K562 (cell line): ENCODE data around the gene HUNK. TPM values are rescaled to one million over a fixed set of nuclear protein-coding genes. Genes with fewer than 3 reads are reported as not detected.

Source experiments
- ATAC-seq: fragments of 200-7000 bp; cut with Tn5 transposase; 3 replicates; pipeline ENCODE4 v1.9.1; 2020; ENCODE audit warnings: moderate library complexity
- BruUV-seq: library from RNA; stranded (reverse); fragments of 400-500 nt; replicated peaks from 2 replicates; lab custom pipeline; 2021; lab: Mats Ljungman, UMichigan
- CTCF ChIA-PET: fragments of 300-600 bp; formaldehyde crosslinking; extraction: SDS; loops from one replicate; lab custom pipeline; 2021; ENCODE audit warnings: low intra/inter-chr PET ratio; lab: Yijun Ruan, JAX
- POLR2A ChIA-PET: fragments of 300-600, 350-650 bp; sonication (Branson Sonifier 250); formaldehyde crosslinking; extraction: SDS; loops from one replicate; lab custom pipeline; 2021; ENCODE audit warnings: antibody characterized with exemption, inconsistent platforms; lab: Yijun Ruan, JAX
- DNase-seq, 4 experiments: peaks; one replicate each; pipeline versions ENCODE4 v3.0.0 to v3.0.0-alpha.2; 2011 to 2018; ENCODE audit warnings: low spot score in 3 of 4, mixed read lengths in 3 of 4; ENCODE audit errors: extremely low read depth in 1 of 4
- FAIRE-seq: peaks from 2 replicates; lab custom pipeline; 2011; peaks lifted over from hg19 to GRCh38; lab: Jason Lieb, UNC
- H2AFZ ChIP-seq: 2 replicates; pipeline ENCODE4 v1.6.0; 2011; ENCODE audit warnings: low read depth, low read length, control low read depth, inconsistent platforms
- H3K27ac ChIP-seq: fragments of 200-600 bp; 3 replicates; pipeline ENCODE4 v1.8.0; 2011; ENCODE audit warnings: low read depth, mild to moderate bottlenecking, control low read depth, inconsistent platforms, low read length, moderate library complexity, mixed read lengths; ENCODE audit errors: extremely low read depth
- H3K27me3 ChIP-seq, 2 experiments: fragments of 300-600 bp in 1 of 2; 2 replicates in 1 of 2; 3 replicates in 1 of 2; pipeline versions ENCODE4 v1.6.0 to v1.8.0; 2011; ENCODE audit warnings: inconsistent platforms in 2 of 2, low read length in 2 of 2, mild to moderate bottlenecking in 1 of 2, mixed read lengths in 1 of 2, moderate library complexity in 1 of 2; ENCODE audit not compliant: control insufficient read depth in 2 of 2, insufficient read depth in 2 of 2
- H3K36me3 ChIP-seq: fragments of 300-600 bp; 3 replicates; pipeline ENCODE4 v1.8.0; 2011; ENCODE audit warnings: mild to moderate bottlenecking, low read length, inconsistent platforms; ENCODE audit not compliant: control insufficient read depth, insufficient read depth
- H3K4me1 ChIP-seq, 2 experiments: fragments of 200-600 bp in 1 of 2; replicated peaks in 1 of 2; 2 replicates in 1 of 2; 3 replicates in 1 of 2; pipeline versions ENCODE4 v1.5.1 to v1.8.0; 2011; ENCODE audit warnings: inconsistent platforms in 2 of 2, low read length in 2 of 2, mild to moderate bottlenecking in 1 of 2, mixed read lengths in 1 of 2, moderate library complexity in 1 of 2; ENCODE audit not compliant: control insufficient read depth in 2 of 2, insufficient read depth in 2 of 2
- H3K4me2 ChIP-seq: 2 replicates; pipeline ENCODE4 v1.6.1; 2011; ENCODE audit warnings: low read length, control low read depth, inconsistent platforms, mixed read lengths; ENCODE audit not compliant: insufficient read depth
- H3K4me3 ChIP-seq: fragments of 200-600 bp; sonication (generic), shearing (Covaris generic); 2 replicates; pipeline ENCODE4 v1.5.1; 2016; ENCODE audit warnings: control low read depth, inconsistent platforms
- H3K79me2 ChIP-seq: fragments of 200-600 bp; 3 replicates; pipeline ENCODE4 v1.8.0; 2011; ENCODE audit warnings: low read length, inconsistent platforms; ENCODE audit not compliant: control insufficient read depth, insufficient read depth
- H3K9ac ChIP-seq, 2 experiments: 2 replicates each; pipeline versions ENCODE4 v1.6.0 to v1.6.1; 2011; ENCODE audit warnings: low read depth in 2 of 2, low read length in 2 of 2, control low read depth in 1 of 2, inconsistent platforms in 1 of 2, mild to moderate bottlenecking in 1 of 2, mixed read lengths in 1 of 2; ENCODE audit not compliant: insufficient read depth in 1 of 2
- H3K9me1 ChIP-seq: one replicate; pipeline ENCODE4 v1.6.0; 2011; ENCODE audit warnings: inconsistent platforms, mild to moderate bottlenecking, low read length, moderate library complexity; ENCODE audit not compliant: control insufficient read depth, insufficient read depth
- H3K9me3 ChIP-seq: replicated peaks from 2 replicates; pipeline ENCODE4 v1.5.1; 2011; ENCODE audit warnings: low read depth, low read length, inconsistent platforms; ENCODE audit not compliant: control insufficient read depth, insufficient read depth
- H4K20me1 ChIP-seq: replicated peaks from 2 replicates; pipeline ENCODE4 v1.6.1; 2011; ENCODE audit warnings: low read length, inconsistent platforms, mixed read lengths; ENCODE audit not compliant: control insufficient read depth, insufficient read depth
- ARID1B ChIP-seq: fragments of 450-650 bp; IDR thresholded peaks from 2 replicates; pipeline ENCODE4 v1.6.1; 2016; ENCODE audit warnings: antibody characterized with exemption, mild to moderate bottlenecking, inconsistent platforms
- NBN ChIP-seq: fragments of 450-650 bp; IDR thresholded peaks from 2 replicates; pipeline ENCODE4 v1.6.1; 2016; ENCODE audit warnings: low read depth, mild to moderate bottlenecking
- STAT5A ChIP-seq: IDR thresholded peaks from 2 replicates; pipeline ENCODE4 v1.6.1; 2012; ENCODE audit warnings: low read length, inconsistent platforms, borderline replicate concordance
- XRCC4 ChIP-seq: IDR thresholded peaks from one replicate; pipeline ENCODE4 v1.6.1; 2011; ENCODE audit not compliant: insufficient read depth, insufficient read length; ENCODE audit errors: extremely low read depth
- ZNF431 ChIP-seq: sonication (generic); formaldehyde crosslinking; IDR thresholded peaks from 2 replicates; pipeline ENCODE4 v1.8.0; 2022; ENCODE audit warnings: mild to moderate bottlenecking, missing genetic modification reagents
- WGBS: fragments of 100-300 bp; shearing (Covaris generic); methylation state at CpG from one replicate; pipeline ENCODE4 v1.1.6; 2016; ENCODE audit warnings: low coverage, mixed read lengths; ENCODE audit not compliant: insufficient coverage; ENCODE audit errors: missing lambda C conversion rate; 5-methylcytosine and 5-hydroxymethylcytosine counted together
- in situ Hi-C: fragments of 300-500 bp; cut with MboI; formaldehyde crosslinking; loops from 4 replicates; pipeline ENCODE4 v1.15.0; 2018; ENCODE audit warnings: inconsistent platforms, mixed read lengths
- intact Hi-C: fragments of 100-400 bp; cut with micrococcal nuclease; formaldehyde crosslinking; loops from 2 replicates; pipeline ENCODE4 v1.14.2; 2022
- polyA plus RNA-seq, 8 experiments: library from polyadenylated mRNA; depleted of rRNA in 4 of 8; stranded (reverse) in 5 of 8; unstranded in 3 of 8; fragments of >200 nt; fragmentation: Nextera tagmentation in 2 of 8; fragmentation: Illumina TruSeq in 1 of 8; extraction: Ambion mirVana in 2 of 8; extraction: Trizol in 1 of 8; gene quantifications; 2 replicates each; pipeline versions ENCODE4 v1.2.1 to v1.2.3, GENCODE V29; 2011 to 2014; ENCODE audit warnings: inconsistent platforms in 1 of 8, missing spikeins in 1 of 8
- total RNA-seq, 7 experiments: library from RNA; depleted of rRNA in 6 of 7; stranded (reverse); fragments of >200 nt in 6 of 7; fragmentation: Illumina TruSeq in 2 of 7; extraction: Trizol in 2 of 7; gene quantifications; 2 replicates each; pipeline versions ENCODE4 v1.2.1 to v1.2.3, GENCODE V29; 2011 to 2021; ENCODE audit warnings: low replicate concordance in 1 of 7
- TF ChIP-seq, protein P1 (sequence below): IDR thresholded peaks from 2 replicates; pipeline ENCODE4 v1.6.1; 2014; ENCODE audit warnings: antibody characterized with exemption
- TF ChIP-seq, protein P2 (sequence below): fragments of 450-650 bp; IDR thresholded peaks from 2 replicates; pipeline ENCODE4 v1.6.1; 2016; ENCODE audit warnings: low read depth
- TF ChIP-seq, protein P3 (sequence below): sonication (generic); formaldehyde crosslinking; IDR thresholded peaks from 2 replicates; pipeline ENCODE4 v1.8.1; 2023; ENCODE audit warnings: mild to moderate bottlenecking, missing genetic modification reagents

Gene HUNK
- total and polyA plus RNA-seq, 9 of the 15 experiments (the other 6 are each of a cell fraction or from before 2014, with no cell fraction given) = not detected

DNA sequence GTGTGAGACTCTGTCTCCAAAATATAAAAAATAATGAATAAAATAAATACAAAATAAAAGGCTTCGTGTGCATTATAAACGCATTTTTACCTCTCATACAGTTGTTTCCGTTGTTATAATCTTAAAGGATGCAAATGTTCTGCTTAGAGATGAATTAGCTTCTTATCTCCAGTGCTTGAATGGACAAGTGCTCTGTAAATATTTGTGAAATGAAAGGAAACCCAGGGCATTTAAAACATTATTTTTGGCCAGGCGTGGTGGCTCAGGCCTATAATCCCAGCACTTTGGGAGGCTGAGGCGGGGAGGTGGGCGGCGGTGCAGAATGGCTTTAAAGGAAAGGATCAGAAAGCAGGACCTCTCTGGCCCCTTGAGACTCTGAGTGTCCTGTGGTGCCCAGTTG, 94.5 kb downstream of the HUNK start:
- in situ Hi-C loops = no loop called here
- H3K9ac ChIP-seq = no peak overlapping the region
- H3K36me3 ChIP-seq = no peaks in the 10 kb centered on the region
- no TSS peak for BruUV-seq
- POLR2A ChIA-PET = interaction anchor here (0.6 kb wide), 1 partner anchor 251 kb away, joined by 3 read pairs; no protein-coding TSS in a partner anchor
- intact Hi-C loops = loop anchor here (10.0 kb wide), 1 partner anchor 63 kb away; no protein-coding TSS in a partner anchor
- H3K27me3 ChIP-seq = peaks cover 12 to 22% of the 10 kb centered on the region in 2 experiments
- no peak overlapping the region for H3K4me2 ChIP-seq
- no peak overlapping the region for H3K27ac ChIP-seq
- 0% methylated on average over 7 of the region's 7 CpGs for WGBS
- H3K9me1 ChIP-seq = no peaks in the 10 kb centered on the region
- H3K4me3 ChIP-seq = no peak overlapping the region
- H4K20me1 ChIP-seq = no peaks in the 10 kb centered on the region; the same call in 1 of the 2 replicates
- no peak for DNase-seq
- FAIRE-seq = no peak
- H3K79me2 ChIP-seq = no peaks in the 10 kb centered on the region
- no peak overlapping the region for H2AFZ ChIP-seq
- no peaks in the 10 kb centered on the region for H3K9me3 ChIP-seq
- CTCF ChIA-PET = no interaction called here
- ATAC-seq = no peak
- no peaks in the 10 kb centered on the region for H3K4me1 ChIP-seq
- TF ChIP-seq, protein P1, sequence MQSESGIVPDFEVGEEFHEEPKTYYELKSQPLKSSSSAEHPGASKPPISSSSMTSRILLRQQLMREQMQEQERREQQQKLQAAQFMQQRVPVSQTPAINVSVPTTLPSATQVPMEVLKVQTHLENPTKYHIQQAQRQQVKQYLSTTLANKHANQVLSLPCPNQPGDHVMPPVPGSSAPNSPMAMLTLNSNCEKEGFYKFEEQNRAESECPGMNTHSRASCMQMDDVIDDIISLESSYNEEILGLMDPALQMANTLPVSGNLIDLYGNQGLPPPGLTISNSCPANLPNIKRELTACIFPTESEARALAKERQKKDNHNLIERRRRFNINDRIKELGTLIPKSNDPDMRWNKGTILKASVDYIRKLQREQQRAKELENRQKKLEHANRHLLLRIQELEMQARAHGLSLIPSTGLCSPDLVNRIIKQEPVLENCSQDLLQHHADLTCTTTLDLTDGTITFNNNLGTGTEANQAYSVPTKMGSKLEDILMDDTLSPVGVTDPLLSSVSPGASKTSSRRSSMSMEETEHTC = no peak
- no peak for TF ChIP-seq ZNF431
- TF ChIP-seq XRCC4 = no peak
- no peak for TF ChIP-seq STAT5A
- no peak for TF ChIP-seq ARID1B
- TF ChIP-seq, protein P2, sequence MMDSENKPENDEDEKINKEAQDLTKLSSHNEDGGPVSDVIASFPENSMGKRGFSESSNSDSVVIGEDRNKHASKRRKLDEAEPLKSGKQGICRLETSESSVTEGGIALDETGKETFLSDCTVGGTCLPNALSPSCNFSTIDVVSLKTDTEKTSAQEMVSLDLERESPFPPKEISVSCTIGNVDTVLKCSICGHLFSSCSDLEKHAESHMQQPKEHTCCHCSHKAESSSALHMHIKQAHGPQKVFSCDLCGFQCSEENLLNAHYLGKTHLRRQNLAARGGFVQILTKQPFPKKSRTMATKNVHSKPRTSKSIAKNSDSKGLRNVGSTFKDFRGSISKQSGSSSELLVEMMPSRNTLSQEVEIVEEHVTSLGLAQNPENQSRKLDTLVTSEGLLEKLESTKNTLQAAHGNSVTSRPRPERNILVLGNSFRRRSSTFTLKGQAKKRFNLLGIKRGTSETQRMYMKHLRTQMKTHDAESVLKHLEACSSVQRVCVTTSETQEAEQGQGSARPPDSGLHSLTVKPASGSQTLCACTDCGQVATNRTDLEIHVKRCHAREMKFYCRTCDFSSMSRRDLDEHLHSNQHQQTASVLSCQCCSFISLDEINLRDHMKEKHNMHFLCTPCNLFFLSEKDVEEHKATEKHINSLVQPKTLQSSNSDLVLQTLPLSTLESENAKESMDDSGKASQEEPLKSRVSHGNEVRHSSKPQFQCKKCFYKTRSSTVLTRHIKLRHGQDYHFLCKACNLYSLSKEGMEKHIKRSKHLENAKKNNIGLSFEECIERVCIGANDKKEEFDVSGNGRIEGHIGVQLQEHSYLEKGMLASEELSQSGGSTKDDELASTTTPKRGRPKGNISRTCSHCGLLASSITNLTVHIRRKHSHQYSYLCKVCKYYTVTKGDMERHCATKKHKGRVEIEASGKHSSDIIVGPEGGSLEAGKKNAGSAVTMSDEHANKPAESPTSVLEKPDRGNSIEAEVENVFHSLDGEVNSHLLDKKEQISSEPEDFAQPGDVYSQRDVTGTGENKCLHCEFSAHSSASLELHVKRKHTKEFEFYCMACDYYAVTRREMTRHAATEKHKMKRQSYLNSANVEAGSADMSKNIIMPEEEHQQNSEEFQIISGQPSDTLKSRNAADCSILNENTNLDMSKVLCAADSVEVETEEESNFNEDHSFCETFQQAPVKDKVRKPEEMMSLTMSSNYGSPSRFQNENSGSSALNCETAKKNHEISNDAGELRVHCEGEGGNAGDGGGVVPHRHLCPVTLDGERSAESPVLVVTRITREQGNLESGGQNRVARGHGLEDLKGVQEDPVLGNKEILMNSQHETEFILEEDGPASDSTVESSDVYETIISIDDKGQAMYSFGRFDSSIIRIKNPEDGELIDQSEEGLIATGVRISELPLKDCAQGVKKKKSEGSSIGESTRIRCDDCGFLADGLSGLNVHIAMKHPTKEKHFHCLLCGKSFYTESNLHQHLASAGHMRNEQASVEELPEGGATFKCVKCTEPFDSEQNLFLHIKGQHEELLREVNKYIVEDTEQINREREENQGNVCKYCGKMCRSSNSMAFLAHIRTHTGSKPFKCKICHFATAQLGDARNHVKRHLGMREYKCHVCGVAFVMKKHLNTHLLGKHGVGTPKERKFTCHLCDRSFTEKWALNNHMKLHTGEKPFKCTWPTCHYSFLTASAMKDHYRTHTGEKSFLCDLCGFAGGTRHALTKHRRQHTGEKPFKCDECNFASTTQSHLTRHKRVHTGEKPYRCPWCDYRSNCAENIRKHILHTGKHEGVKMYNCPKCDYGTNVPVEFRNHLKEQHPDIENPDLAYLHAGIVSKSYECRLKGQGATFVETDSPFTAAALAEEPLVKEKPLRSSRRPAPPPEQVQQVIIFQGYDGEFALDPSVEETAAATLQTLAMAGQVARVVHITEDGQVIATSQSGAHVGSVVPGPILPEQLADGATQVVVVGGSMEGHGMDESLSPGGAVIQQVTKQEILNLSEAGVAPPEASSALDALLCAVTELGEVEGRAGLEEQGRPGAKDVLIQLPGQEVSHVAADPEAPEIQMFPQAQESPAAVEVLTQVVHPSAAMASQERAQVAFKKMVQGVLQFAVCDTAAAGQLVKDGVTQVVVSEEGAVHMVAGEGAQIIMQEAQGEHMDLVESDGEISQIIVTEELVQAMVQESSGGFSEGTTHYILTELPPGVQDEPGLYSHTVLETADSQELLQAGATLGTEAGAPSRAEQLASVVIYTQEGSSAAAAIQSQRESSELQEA = no peak
- TF ChIP-seq NBN = no peak
- TF ChIP-seq, protein P3, sequence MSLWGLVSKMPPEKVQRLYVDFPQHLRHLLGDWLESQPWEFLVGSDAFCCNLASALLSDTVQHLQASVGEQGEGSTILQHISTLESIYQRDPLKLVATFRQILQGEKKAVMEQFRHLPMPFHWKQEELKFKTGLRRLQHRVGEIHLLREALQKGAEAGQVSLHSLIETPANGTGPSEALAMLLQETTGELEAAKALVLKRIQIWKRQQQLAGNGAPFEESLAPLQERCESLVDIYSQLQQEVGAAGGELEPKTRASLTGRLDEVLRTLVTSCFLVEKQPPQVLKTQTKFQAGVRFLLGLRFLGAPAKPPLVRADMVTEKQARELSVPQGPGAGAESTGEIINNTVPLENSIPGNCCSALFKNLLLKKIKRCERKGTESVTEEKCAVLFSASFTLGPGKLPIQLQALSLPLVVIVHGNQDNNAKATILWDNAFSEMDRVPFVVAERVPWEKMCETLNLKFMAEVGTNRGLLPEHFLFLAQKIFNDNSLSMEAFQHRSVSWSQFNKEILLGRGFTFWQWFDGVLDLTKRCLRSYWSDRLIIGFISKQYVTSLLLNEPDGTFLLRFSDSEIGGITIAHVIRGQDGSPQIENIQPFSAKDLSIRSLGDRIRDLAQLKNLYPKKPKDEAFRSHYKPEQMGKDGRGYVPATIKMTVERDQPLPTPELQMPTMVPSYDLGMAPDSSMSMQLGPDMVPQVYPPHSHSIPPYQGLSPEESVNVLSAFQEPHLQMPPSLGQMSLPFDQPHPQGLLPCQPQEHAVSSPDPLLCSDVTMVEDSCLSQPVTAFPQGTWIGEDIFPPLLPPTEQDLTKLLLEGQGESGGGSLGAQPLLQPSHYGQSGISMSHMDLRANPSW (CRISPR knock-in tag) = no peak
